ENCODE results near the gene TRAPPC3L. TPM values are rescaled to one million over a fixed set of nuclear protein-coding genes. Genes with fewer than 3 reads are reported as not detected.

Gene TRAPPC3L
- total RNA-seq, 1 donor: 0.45 TPM

DNA sequence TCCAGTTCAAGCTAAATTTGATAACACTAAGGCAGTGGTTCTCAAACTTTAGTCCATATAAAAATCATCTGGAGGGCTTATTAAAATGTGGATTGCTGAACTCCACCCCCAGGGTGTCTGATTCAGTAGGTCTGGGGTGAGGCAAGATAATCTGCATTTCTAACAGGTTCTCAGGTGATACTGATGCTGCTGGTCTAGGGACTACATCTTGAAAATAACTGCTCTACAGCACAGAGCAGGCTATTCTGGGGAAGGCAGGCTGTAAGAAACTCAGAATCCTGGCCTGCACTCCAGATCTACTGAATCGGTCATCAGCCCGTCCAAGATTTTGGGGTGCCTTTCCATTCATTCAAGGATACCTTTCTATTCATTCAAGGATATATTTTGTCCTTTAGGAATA is 22.6 kb downstream of the TRAPPC3L start:
- TF ChIP-seq, protein P1, sequence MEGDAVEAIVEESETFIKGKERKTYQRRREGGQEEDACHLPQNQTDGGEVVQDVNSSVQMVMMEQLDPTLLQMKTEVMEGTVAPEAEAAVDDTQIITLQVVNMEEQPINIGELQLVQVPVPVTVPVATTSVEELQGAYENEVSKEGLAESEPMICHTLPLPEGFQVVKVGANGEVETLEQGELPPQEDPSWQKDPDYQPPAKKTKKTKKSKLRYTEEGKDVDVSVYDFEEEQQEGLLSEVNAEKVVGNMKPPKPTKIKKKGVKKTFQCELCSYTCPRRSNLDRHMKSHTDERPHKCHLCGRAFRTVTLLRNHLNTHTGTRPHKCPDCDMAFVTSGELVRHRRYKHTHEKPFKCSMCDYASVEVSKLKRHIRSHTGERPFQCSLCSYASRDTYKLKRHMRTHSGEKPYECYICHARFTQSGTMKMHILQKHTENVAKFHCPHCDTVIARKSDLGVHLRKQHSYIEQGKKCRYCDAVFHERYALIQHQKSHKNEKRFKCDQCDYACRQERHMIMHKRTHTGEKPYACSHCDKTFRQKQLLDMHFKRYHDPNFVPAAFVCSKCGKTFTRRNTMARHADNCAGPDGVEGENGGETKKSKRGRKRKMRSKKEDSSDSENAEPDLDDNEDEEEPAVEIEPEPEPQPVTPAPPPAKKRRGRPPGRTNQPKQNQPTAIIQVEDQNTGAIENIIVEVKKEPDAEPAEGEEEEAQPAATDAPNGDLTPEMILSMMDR (IDR thresholded peaks at IDR 0.05; ENCODE audit: insufficient read depth, low read length): no peak
- no peak overlapping the region for H3K4me3 ChIP-seq (ENCODE audit: low read depth, low read length)
- no peak for DNase-seq (ENCODE audit: low read depth)

DNA sequence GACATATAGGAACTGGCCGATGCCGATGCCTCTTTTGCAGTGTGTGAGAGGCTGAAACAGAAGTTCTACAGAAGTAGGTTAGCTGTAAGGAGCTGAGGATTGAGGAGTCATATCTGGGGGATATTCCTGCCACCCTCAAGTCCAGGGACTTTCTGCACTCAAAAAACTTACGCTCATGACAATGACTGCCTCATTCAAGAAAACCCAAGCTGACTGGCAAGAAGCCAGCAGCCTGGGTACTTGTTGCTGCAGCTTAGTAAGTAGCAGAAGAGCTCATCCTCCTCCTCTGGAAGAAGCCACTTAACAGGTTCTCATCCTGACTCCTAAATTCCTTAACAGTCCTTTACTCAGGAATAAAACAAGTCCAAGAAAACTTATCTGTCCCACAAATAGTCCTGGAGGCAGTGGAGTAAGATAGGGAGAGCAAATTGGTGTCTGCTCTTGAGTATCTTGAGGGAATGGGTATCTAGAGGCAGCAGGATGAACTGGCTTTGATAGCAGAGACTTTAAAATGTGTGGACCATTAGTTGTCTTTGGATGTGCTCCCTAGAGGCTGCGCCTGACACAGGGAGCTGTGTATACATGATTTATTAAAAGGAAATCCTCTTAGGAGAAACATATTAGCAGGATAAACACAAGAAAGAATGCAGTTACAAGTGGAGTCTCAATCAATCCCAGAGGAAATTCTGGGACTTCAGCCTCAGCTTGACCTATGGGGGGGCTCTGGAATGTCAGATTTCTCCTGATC is 26.7 kb downstream of the TRAPPC3L start:
- DNase-seq (ENCODE audit: low read depth): no peak
- TF ChIP-seq, protein P1 (IDR thresholded peaks at IDR 0.05; ENCODE audit: insufficient read depth, low read length): no peak
- H3K4me3 ChIP-seq (ENCODE audit: low read depth, low read length): no peak overlapping the region

DNA sequence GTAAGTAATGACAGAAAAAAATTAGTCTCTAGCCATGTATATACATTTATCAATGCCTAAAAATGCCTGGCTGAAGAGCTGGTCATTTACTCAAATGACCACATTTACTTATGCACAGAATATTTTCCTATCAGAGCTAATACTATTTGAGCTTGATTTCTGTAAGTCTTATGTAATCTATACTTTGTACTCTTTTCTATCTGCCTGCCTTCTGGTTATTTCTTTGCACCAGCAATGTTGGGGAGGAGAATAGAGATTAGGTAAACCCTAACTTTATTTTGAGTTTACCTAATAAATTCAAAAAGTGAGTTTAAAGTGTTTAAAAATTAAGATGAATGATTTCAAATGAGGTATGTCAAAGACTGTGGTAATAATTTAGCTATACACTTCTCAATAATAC is 30.3 kb downstream of the TRAPPC3L start:
- DNase-seq (ENCODE audit: low read depth): no peak
- TF ChIP-seq, protein P1 (IDR thresholded peaks at IDR 0.05; ENCODE audit: insufficient read depth, low read length): no peak
- no peak overlapping the region for H3K4me3 ChIP-seq (ENCODE audit: low read depth, low read length)

DNA sequence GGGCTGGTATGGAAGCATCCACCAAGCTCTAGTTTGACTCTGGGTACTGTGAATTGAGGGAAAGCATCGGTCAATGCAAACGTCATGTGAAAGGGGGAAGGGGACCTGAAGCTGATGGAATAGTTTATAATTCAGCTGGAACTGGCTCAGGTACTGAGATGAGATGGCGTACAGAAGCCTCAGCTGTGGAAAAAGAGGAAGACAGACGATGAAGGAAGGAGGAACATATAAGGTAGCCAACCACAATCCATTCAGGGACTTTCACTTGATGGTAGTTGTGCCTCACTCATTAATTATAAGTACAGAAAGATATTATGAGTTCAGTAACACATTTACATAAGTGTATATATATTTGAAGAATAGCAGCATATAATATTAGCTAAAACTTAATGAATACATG is 31.4 kb downstream of the TRAPPC3L start:
- DNase-seq (ENCODE audit: low read depth): no peak
- peak overlapping the region; percentile 73 for H3K4me3 ChIP-seq (ENCODE audit: low read depth, low read length)
- TF ChIP-seq, protein P1 (IDR thresholded peaks at IDR 0.05; ENCODE audit: insufficient read depth, low read length): no peak

DNA sequence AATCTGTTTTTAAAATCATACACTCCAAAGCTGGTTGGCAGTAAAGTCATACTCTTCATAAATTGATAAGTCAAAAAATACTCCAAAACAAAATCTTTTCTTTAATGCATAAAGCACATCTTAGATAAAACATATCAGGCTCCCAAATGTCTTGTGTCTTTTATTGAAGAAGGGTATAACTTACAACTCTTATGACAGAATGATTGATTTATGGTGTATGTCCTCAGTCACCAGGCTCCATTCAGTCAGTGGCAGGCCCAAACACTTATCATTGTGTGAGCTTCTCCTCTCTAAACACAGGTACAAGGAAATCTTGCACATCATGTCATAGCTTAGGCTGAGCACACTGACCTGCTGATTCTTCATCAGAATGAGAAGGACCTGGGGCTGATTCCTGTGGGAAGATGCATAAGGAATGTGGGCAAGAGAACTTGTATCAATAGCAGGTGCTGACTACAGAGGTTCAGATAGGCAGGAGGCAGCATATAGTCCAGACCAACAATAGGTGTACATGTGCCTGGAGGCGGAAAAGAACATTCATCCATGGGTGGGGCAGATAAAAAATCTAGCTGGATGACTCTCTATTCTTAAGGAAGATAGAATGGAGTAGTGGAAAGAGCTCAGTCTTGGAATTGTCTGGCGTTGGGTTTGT is 32.1 kb downstream of the TRAPPC3L start:
- no peak for DNase-seq (ENCODE audit: low read depth)
- peak overlapping the region; percentile 73 for H3K4me3 ChIP-seq (ENCODE audit: low read depth, low read length)
- TF ChIP-seq, protein P1 (IDR thresholded peaks at IDR 0.05; ENCODE audit: insufficient read depth, low read length): no peak

DNA sequence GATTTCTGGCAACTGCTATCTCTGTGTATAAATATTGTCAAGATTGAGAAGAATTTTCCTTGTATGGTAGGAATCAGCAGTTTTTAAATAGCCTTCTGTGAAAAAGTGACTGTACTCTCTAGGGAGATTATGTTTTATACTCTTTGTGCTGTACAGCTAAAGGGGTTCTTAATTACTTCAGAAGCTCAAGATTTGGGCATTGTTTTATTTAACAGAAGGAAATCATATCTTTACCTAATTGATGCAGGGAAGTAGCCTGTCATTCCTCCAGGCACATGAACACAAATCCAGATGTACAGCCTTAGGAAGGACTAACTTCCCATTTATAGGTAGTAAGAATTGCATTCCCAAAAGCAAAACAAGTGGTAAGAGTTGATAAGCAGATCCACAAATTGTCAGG is 32.8 kb downstream of the TRAPPC3L start:
- TF ChIP-seq, protein P1 (IDR thresholded peaks at IDR 0.05; ENCODE audit: insufficient read depth, low read length): no peak
- DNase-seq (ENCODE audit: low read depth): no peak
- H3K4me3 ChIP-seq (ENCODE audit: low read depth, low read length): peak overlapping the region; percentile 73

Measured in fibroblast of the aortic adventitia (primary cell).